Right hindlimb (tissue), 1 donor: Measurements from ENCODE around the gene EN2.
A peak's percentile ranks its signal among the peaks of the same experiment; 100 is the strongest.
"Not testable (repeated sequence)": the region's sequence is repeated elsewhere in the genome, so short reads cannot be mapped to it uniquely, and the experiment has no call there.

ENCODE experiments used
- DNase-seq: peaks from one replicate; pipeline ENCODE4 v3.0.0-alpha.2; 2018

EN2 gene

DNA sequence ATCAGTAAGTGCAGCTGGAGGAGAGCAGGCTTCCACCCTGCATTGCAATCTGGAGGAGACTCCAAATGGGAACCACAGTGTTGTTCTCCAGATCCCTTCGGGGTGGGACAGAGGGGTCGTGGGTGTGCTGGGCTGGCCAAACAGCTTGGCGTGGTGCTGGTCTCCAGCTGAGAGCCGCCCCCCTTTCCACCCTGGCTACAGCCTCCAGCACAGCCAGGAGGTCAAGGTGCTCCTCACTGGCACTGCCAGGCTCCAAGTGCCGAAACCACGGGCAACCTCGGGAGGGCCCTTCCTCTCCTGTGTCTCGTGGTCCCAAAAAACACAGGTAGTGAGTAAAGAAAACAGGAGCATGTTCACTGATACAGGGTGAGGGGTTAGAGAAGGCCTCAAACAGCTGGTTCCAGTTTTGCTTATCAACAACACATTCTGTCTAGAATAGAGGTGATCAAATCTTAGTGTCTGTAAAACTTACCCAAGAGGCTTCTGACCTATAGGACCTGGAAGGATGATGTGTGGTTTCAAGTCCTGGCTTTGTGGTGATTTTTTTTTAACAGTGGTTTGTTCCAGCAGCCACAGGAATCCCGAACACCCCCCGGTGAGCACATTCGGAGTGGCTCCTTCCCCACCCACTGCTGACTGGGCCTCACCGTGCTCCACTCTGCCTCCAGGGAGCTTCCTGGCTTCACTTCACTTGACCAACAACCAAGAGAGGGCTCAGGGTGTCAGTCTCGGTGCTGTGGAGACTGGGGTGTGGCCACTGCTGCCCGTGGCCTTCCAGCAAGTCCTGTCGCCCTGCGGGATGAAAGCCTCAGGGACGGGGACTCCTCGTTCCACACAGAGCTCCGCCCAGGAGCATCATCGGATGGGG is 31.2 kb upstream of the EN2 start:
- DNase-seq: no peak

- DNase-seq: no peak
These were observed 30.4 kb upstream of the EN2 start for GRCh38 chr7:155427411-155428038.

DNA sequence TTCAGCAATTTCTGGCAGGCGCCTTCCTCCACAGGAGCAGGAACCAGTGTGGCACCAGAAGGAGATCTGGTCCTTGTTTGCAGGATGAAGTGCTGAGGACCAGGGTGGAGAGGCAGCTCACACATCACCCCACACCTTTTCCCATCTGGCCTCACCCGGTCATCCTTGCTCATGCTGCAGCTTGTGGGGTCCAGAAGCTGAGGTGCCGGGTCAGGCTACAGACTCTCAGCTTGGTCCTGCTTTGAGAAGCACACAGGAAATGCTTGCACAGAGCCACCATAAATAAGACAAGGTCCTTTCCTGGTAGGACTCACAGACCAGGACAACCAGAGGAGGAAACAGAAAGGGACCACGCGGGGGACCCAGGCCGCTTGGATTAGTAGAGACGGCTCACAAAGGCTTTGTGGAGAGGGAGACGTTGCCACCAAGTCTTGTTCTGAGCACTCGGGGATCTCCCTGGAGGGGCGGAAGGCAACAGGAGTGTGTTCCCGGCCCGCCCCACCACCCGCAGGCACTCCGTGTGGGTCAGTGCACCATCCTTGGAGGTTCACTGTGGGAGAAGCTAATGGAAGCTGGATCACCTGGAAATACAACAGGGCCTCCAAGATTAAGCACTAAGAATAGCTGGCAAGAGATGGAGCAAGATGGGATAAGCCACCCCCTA is 29.6 kb upstream of the EN2 start:
- DNase-seq: no peak

DNA sequence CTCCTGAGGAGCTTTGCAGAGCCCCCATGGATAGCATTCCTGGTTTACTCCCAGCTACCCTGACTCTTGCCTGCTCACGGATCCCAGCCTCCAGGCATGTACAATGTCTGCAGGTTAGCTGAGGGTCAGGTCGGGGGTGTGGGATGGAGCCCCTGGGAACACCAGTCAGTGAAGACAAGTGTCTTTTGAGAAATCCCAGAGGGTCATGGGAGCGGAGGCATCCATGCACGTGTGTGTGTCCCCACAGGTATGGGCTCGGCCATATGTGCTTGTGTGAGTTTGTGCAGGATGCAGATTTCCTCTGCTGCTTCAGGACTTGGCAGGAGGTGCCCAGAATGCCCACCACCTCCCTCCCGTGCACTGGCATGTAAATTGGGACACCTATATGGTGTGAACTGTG is 28.3 kb upstream of the EN2 start:
- DNase-seq: no peak

DNA sequence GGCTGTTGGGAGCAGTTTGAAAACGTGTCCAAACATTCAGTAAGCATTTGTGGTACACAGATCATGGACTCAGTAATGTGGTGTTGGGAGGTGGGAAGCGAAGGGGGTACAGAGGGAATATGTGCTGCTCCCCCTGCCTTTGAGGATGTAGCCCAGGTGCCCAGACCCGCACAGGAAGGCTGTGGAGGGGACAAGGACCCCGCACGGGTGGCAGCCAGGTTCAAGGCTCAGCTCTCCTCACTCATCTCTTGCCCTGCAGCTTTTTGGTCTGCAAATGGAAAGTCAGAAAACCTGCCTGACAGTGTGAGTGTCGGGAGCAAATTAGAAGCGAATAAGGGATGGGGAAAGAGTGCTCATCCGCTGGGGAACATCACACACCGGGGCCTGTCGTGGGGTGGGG is 27.3 kb upstream of the EN2 start:
- no peak for DNase-seq

DNA sequence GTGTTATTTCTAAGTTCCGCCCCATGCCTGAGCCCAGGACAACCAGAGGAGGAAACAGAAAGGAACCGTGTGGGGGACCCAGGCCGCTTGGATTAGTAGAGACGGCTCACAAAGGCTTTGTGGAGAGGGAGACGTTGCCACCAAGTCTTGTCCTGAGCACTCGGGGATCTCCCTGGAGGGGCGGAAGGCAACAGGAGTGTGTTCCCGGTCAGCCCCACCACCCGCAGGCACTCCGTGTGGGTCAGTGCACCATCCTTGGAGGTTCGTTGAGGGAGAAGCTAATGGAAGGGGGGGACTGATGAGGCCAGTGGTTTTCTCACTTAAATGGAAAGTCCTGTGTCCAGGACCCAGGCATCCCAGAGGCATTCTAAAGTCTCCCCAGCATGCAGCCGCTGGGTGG is 26.7 kb upstream of the EN2 start:
- no peak for DNase-seq

GRCh38 chr7:155431711-155432110 is 26.2 kb upstream of the EN2 start:
- no peak for DNase-seq

- DNase-seq: no peak
These were observed 22.8 kb upstream of the EN2 start for GRCh38 chr7:155435110-155435509.

GRCh38 chr7:155437836-155438235 is 20.1 kb upstream of the EN2 start:
- no peak for DNase-seq

DNA sequence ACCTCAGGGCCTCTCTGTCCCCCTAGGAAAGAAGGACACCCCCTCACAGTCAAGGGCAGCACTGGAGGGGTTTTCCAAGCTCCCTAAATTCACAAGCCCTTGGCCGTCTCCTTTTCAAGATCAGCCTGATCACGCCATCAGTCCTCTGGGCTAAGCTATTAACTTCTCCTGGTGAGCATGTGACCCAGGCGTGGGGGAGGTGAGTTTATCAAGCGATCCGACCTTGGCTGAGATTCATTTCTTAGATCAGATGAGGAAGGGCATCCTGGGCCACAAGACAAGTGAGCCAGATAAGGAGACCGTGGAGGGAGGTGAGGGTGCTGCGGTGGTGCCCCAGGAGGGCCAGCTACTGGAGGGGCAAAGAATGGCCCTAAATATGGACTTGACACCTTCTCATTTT is 19.2 kb upstream of the EN2 start:
- no peak for DNase-seq

DNA sequence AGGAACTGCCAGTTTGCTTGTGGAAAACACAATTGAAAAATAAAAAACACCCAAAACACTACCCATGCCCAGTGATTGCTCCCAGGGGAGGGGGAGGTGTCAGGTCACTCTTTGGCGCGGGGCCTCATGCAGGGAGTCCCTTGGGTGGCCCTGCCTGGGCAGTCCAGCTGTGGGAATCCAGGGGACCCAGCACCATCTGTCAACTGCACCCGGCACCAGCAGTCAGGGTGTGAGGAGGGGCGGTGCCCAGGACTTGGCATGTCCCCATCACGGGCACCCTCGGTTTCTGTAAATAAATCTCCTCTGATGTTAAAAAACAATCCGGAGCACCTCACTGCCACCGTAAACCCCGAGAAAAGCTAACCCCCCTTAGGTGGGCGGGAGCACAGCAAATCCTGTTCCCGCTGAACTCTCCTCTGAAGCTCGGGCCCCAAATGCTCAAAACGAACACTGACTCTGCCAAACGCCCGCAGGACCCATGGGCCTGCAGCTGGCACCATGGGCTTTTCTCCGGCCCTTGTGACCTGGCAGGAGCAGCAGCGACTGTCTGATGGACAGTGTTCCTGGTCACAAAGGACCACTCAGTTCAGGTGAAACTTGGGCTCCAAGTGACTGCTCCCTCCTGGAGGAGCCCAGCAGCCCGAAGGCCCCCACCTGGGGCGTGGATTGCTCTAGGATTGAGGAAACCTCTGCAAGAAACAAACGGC is 18.5 kb upstream of the EN2 start:
- no peak for DNase-seq

- no peak for DNase-seq
These were observed 17.9 kb upstream of the EN2 start for GRCh38 chr7:155440018-155440410.

GRCh38 chr7:155441856-155442255 is 16.1 kb upstream of the EN2 start:
- no peak for DNase-seq

DNA sequence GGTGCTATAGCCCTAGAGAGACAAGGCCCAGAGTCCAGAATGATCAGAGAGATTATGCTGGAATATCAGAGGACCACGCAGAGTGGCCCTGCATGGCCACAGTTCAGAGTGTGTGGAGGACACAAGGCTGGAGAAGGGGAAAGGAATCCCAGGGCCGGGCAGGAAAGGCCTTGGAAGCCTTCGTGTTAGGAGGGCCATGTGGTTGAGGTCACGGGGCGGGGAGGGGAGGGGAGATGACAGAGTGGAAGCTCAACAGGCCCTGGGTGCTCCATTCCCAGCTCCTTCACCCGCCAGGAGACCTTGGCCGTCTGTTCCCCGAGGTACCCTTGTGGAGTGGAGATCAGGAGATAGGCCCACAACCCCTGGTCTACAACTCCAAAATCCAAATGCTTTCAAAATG is 13.2 kb upstream of the EN2 start:
- no peak for DNase-seq

GRCh38 chr7:155445606-155446005 is 12.3 kb upstream of the EN2 start:
- not testable (repeated sequence) for DNase-seq

DNA sequence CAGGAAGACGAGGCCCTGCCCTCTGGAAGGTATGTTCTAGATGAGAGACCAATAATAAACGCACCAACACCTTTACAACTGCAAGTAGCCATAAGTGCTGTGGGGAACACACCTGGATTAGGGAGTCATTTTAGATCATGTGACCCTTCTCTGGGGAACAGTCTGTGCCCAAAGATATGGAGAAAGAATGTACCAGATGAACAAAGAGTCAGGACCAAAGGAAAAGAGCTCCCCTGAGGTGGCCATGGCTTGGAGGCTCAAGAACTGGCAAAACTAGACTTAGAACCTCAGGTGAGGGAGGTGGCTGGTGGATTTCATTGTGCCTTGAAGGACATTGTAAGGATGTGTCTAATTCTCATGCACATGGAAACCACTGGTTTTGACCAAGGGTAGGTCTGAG is 10.3 kb upstream of the EN2 start:
- DNase-seq: no peak

GRCh38 chr7:155448632-155449007 is 9.3 kb upstream of the EN2 start:
- DNase-seq: no peak

GRCh38 chr7:155449008-155449868 is 8.7 kb upstream of the EN2 start:
- DNase-seq: no peak

DNA sequence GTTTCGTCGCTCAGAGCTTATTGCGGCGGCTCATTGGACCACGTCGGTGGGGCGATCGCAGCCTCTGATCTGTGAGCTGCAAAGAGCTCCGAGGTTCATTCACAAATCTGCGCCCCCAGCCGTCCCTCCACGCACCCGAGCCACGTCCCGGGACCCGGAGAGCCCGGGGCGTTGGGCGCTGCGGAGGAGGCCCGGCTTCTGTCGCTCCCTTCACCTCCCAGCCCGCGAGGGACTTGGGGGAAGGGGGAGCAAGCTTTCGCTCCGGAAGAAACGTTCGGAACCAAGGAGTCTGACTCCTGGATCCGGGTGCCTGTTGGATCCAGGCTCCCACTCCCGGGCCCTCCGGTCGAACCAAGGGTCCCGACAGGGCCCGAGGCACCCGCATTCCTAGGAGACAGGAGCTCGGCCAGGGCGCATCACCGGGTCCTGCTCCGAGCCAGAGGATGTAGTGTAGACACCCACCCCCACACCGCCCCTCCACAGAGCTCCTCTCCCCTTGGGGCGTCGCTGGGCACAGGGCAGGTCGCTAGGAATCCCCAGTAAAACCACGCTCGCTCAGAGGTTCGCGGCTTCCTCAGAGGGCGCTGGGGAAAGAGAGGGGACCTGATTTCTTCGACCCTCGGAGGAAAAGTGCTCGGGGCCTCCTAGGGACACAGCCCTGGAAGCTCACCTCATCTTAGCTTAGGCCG is 7.9 kb upstream of the EN2 start:
- no peak for DNase-seq

- no peak for DNase-seq
These were observed 7.4 kb upstream of the EN2 start for GRCh38 chr7:155450558-155450969.

- DNase-seq: peak; percentile 49
These were observed 6.7 kb upstream of the EN2 start for GRCh38 chr7:155450970-155451801.
